ENCODE measurements around the gene ARL15.

- TF ChIP-seq CTCF (IDR thresholded peaks at IDR 0.05) (no peak), POLR2A (IDR thresholded peaks at IDR 0.05) (no peak)
These were observed 310.4 kb downstream of the ARL15 start for GRCh38 chr5:54000011-54000410.
